Urothelium cell line (cell line): Measurements from ENCODE around the gene WDR70.
"Not testable (repeated sequence)": the region's sequence is repeated elsewhere in the genome, so short reads cannot be mapped to it uniquely, and the experiment has no call there.

Source experiments
- DNase-seq: peaks from one replicate; pipeline ENCODE4 v3.0.0; 2011; ENCODE audit warnings: low spot score, mixed read lengths
- FAIRE-seq: peaks from 2 replicates; lab custom pipeline; 2011; peaks lifted over from hg19 to GRCh38; lab: Jason Lieb, UNC

Gene WDR70

GRCh38 chr5:37740331-37741066, 361.4 kb downstream of the WDR70 start:
- DNase-seq (no peak), FAIRE-seq (no peak)

DNA sequence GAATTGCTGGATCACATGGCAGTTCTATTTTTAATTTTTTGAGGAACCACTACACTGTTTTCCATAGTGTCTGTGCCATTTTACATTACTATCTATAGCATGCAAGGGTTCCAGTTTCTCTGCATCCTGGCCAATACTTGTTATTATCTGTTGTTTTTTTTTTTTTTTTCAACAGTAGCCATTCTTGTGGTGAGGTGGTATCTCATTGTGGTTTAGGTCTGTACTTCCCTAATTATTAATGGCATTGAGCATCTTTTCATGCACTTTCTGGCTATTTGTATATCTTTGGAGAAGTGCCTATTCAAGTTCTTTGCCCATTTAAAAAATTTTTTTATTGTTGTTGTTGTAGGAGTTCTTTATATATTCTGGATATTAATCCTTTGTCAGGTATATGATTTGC, 363.0 kb downstream of the WDR70 start:
- no peak for FAIRE-seq
- no peak for DNase-seq

DNA sequence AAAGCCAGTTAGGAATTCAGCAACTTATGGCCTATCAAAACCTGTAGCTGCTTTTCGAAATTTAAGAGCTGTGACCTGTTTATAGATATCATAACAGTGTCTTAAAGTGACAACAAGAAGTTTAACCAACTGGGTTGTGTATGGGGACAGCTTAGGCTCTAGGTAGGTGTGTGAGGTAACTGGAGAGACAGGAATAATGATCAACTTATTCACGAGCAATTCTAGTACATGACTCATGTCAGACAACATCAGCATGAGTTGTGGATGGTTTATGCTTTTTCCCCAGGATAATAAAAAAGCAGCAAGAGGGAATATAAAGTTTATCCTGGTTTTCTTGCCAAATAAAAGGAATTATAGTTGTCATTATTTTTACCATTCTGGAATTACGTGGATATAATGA, 372.1 kb downstream of the WDR70 start:
- no peak for DNase-seq

GRCh38 chr5:37754976-37755375, 375.9 kb downstream of the WDR70 start:
- DNase-seq (no peak), FAIRE-seq (no peak)

More for the DNA sequence above, 372.1 kb downstream of the WDR70 start:
- peak; percentile 13 for FAIRE-seq

DNA sequence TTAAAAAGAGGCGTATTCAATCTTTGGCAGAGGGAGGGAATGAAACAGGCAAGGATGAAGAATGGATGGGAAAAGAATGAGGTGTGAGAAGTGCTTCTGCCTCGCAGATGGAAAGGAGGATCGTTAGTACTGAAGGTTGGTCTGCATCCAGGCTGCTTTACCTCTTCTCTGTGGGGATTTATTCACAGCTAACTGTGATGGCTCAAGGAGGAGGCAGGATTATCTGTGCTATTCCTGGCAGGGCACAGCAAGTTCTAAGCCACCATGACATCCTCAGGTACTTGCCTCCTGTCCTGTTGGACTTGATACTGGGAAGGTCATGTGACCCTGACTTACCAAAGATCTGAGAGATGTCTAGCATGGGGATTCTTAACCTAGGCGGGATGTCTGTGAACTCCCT, 376.5 kb downstream of the WDR70 start:
- FAIRE-seq (no peak), DNase-seq (no peak)

- DNase-seq (no peak), FAIRE-seq (no peak)
These were observed 377.1 kb downstream of the WDR70 start for GRCh38 chr5:37756248-37756647.

GRCh38 chr5:37757980-37758582, 379.0 kb downstream of the WDR70 start:
- no peak for DNase-seq
- FAIRE-seq = no peak

GRCh38 chr5:37767251-37767650, 388.1 kb downstream of the WDR70 start:
- no peak for DNase-seq
- FAIRE-seq = no peak

DNA sequence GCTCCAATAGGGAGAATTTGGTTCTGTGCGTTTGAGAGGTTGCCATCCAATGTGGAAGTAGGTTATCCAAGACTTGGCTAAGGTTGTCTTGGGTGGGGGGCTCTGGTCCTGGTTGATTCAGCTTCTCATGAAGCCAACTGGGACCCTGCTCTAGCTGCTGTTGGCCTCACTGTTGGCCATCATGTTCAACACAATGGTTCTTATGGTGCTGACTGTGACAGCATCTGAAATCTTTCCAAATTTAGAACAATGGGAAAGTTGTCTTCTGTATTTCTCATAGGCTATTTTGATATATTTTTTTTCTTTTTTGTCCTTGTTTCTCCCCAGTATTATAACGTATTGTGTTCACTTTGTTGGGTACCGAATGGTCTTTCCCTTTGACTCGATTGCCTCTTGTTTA, 388.8 kb downstream of the WDR70 start:
- DNase-seq = no peak
- FAIRE-seq = no peak

DNA sequence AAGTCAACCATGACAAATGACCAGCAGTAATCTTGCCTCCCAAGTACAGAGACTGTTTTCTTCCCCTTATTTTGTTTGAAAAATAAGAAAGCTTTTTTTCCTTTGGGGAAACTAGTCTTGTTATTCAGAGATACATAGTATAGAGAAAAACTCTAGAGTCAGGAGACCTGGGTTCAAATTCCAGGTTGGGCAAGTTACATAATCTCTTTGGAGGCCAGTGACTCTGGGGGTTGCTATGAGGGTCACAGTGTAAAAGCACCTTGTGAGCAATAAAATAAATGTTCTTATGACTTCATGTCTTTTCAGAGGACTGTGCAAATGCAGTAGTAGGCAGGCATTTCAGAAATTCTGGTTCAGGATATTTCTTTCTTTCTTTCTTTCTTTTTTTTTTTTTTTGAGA, 389.3 kb downstream of the WDR70 start:
- DNase-seq = no peak

DNA sequence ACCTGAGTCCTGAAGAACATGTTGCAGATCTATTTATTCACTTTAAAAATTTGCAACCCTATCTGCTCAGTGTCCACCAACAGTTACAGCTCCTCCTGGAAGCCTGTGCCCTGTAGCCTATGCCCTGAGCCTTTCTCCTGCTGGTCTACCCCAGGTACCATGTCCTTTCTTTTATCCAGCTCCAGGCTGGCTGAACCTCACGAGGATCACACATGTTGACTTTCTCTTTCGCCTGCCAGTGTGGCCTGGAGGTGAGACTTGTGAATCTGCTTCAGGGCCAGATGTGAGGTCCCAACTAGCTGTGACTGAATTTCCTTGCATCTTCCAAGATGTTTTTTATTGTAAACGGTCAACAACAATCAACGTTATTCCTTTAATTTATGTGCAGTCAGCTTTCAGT, 390.0 kb downstream of the WDR70 start:
- no peak for FAIRE-seq
- no peak for DNase-seq

More for the DNA sequence above, 389.3 kb downstream of the WDR70 start:
- no peak for FAIRE-seq

DNA sequence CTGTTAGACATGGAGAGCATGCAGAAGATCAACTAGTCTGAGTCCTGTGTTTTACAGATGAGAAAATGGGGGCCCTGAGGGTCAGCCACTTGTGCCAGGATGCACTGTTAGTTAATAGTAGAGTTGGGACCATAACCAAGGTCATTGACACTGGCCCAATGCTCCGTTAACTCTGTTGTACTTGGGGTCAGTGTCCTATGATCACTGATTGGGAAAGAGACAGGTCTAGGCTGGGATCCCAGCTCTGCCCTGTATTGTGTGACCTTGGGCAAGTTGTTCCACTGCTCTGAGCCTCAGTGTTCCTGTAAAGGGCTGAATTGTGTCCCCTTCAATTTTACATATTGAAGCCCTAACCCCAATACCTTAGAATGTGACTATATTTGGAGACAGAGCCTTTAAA, 390.7 kb downstream of the WDR70 start:
- no peak for DNase-seq
- FAIRE-seq = no peak

DNA sequence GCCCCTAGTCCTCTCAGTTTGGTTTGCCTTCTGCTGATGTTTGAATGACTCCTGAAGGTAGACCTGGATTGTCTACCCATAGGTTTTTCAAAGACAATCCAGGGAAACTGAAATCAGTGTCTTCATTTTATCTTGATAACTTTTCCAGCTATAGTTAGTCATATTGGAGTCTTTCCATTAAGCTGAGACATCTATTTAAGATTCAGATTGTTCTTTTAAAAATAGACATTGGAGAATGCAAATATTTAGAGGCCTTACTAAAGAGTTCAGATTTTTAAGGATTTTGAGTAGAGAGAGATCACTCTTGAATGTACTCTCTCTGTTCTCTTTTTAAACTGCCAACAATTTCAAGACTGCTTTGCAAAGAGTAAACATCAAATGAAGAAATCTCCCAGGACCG, 391.7 kb downstream of the WDR70 start:
- FAIRE-seq = no peak
- no peak for DNase-seq

DNA sequence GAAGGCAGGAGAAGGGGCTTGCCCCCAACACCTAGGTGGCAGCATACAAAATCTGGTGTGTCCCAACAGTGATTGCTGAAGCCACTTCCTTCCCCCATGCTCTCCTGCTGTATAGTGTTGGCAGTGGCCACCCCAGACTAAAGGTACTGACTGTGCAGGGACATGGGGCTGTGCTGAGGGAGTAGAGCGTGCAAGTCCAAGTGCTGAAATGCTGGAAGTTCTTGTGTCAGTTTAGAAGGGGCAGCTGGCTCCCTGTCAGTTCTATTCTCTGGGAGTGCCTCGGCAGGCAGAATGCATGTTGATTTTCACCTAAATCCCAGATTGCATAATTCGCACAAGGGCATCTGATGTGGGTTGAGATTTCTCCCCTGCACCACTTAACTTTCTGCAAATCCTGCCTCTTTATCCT, 392.1 kb downstream of the WDR70 start:
- peak; percentile 88 for FAIRE-seq
- DNase-seq = no peak

DNA sequence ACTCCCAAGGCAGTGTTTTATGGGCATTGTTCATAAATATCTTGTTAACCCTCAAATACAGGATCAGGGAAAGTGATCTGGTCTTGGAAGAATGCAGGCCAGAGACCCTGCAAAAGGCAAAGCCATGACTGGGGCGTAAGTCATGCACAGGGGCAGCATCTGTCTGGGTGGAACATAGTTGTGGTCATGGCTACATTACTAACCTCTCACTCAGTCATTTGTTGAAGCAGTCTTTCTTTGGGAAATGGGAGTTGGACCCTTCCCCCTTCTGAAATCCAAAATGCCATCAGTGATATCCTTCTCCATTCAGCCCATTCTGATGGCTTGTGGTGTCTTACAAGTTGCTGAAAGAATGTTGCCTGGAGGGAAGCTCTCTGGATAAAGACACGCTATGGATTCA, 392.6 kb downstream of the WDR70 start:
- DNase-seq (peak; percentile 90), FAIRE-seq (peak; percentile 97)

DNA sequence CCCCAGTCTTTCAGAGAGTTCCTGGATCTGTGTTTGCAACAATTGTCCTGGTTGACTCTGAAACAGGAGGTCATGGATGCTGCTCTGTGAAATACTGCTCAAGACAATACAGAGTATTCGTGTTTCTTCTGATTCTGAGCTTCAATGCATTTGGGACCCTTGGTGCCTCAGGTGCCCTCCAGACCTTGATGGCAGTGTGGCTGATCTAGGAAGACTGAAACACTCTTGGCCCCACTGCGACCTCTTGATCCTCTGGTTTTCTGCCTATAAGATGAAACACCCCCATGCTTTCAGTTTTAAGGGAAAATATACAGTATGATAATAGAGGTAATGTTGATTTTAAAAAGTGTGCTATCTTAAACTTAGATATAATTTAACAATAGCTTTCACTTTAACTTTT, 393.1 kb downstream of the WDR70 start:
- FAIRE-seq = no peak
- DNase-seq = no peak

GRCh38 chr5:37773809-37774208, 394.7 kb downstream of the WDR70 start:
- DNase-seq (no peak), FAIRE-seq (no peak)

- FAIRE-seq = no peak
- DNase-seq = no peak
These were observed 395.9 kb downstream of the WDR70 start for GRCh38 chr5:37774912-37775483.

GRCh38 chr5:37776826-37777225, 397.7 kb downstream of the WDR70 start:
- FAIRE-seq (peak; percentile 30), DNase-seq (peak; percentile 43)

- FAIRE-seq = no peak
- DNase-seq = no peak
These were observed 398.5 kb downstream of the WDR70 start for GRCh38 chr5:37777432-37778130.

GRCh38 chr5:37781409-37781808, 402.3 kb downstream of the WDR70 start:
- not testable (repeated sequence) for FAIRE-seq, DNase-seq

DNA sequence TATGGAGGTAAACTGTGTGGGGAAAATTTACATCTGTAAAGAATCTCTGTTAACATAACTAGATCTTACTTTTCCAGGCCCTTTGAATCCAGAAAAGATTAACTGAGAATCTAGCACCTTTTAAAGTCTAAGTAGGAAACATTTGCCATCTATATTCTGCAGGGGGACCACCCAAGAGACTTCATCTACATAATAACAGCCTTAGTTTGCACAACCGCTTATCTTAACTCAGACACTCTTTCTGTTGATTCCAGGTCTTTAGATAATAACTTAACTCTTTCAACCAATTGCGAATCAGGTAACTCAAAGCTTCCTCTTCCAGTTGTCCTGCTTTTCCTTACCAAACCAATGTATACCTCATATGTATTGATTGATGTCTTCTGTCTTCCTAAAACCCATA, 407.3 kb downstream of the WDR70 start:
- FAIRE-seq (no peak), DNase-seq (no peak)
